Measurements from ENCODE around the gene NPBWR2.
A peak's percentile ranks its signal among the peaks of the same experiment; 100 is the strongest.
"Not testable (repeated sequence)": the region's sequence is repeated elsewhere in the genome, so short reads cannot be mapped to it uniquely, and the experiment has no call there.

Gene NPBWR2

DNA sequence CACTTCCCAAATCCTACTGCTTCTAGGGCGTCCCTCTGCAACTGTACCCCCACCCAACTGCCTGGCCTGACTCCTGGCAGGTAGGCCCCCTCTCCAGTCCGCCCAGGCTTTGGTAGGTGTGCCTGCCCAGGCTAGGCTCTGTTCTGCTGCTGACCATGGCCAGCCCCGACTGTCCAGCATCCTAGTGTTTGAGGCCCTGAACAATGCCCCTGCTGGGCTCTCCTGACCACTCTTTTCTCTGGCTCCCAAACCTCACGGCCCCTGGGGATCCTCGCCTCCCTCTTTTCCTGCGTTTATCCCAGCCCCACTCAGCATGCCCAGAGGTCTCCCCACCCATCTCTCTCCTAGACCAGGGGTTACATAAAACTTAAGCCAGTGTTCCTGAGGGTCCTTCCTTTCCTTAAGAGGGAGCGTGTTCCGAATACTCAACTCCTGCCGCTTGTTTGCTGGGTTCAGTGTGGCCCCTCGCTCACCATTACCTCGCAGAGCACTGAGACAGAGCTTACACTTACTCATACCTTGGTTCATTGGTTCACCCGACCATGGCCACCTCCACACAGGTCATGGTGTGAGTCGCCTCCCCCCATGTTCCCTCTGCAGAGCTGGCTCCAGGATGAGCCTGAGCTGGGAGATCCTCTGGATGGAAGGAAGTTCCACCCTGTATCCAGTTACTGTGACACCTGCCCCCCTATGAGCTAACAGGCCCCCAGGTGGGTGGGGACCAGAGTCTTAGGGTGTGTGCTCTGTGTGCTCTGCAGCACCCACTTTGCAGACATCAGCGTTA lies 35.8 kb upstream of the NPBWR2 start:
- DNase-seq: no peak

- DNase-seq: no peak
These were observed 35.2 kb upstream of the NPBWR2 start for GRCh38 chr20:64142590-64142989.

GRCh38 chr20:64140956-64141355 lies 33.6 kb upstream of the NPBWR2 start:
- no peak for DNase-seq

DNA sequence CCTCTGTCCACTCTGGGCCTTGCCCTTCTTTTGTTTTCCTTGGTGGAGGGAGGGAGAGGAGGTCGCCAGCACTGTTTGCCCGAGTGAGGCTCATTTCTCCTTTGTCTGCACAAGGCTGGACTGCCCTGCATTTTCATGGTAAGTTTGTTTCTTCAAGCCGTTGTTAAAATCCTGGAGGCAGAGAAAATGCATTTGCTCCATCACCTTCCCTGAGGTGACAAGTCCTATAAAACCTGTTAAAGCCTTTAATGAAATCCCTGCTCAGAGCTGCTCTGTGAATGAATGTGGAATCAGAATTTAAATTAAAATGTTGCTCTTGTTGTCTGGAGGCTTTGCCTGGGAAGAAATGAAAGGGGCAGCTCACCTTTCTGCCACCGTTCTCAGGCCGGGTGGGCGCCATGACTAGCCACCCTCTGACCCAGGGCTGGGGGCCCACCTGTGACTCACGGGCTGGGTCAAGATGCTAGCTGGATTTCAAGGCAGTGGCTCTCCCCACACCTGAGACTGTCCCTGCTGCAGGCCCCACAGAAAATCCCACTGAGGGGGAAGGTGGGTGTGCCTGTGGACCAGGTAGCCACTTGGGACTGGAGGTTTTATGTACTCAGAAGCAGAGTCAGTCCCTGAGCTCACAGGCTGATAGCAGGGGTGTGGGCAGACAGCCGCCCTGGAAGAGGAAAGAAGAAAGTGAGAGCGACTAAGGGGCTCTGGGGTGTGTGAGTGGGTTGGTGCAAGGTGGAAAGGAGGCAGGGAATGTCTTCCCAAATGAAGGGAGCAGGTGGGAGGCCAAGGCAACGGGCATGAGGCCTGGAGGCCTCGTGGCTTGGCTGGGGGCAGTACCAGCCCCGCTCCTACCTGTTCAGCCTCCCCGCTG lies 32.9 kb upstream of the NPBWR2 start:
- DNase-seq: no peak

GRCh38 chr20:64139199-64140060 lies 32.1 kb upstream of the NPBWR2 start:
- no peak for DNase-seq

DNA sequence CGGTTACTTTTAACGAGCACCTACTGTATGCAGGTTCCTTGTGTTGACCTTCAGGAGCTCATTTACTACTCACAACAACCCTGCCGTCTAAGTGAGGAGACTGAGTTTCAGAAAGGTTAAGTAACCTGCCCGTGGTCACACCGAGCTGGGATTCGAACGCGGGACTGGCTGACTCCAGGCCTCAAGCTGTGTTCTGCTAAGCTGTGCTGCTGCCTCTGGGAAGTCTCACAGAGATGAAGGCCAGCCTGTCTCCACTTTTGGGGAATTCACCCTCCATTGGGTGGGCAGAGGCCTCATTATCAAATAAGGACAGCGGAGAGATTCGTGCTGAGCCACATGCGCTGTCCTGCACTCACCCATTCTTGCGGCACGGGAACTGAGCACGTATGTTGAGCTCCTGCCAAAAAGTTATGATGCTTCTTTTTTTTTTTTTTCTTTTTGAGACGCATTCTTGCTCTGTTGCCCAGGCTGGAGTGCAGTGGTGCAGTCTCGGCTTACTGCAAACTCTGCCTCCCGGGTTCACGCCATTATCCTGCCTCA lies 31.0 kb upstream of the NPBWR2 start:
- DNase-seq: no peak

- no peak for DNase-seq
These were observed 30.2 kb upstream of the NPBWR2 start for GRCh38 chr20:64137598-64138031.

- DNase-seq: no peak
These were observed 28.8 kb upstream of the NPBWR2 start for GRCh38 chr20:64136004-64136710.

- not testable (repeated sequence) for DNase-seq
These were observed 27.4 kb upstream of the NPBWR2 start for GRCh38 chr20:64134744-64135143.

DNA sequence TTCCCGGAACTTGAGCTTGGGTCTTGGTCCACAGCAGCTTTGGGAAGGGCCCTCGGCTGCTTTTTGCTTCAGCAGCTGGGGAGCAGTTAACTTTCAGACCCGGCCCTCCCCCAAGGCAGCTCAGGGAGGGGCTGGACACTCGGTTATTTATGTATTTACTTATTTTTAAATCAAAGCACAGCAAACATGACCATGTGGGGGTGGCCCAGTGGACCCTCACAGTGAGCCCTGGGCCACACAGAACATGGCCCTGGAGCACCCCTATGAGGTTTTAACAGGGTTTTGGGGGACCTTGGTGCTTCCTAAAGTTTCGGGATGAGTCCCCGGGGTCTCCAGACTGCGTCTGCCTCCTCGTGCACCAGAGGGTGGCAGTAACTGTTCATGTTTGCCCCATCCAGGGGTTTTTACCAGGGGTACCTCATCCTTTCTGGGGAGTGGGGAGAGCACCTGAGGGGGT lies 26.6 kb upstream of the NPBWR2 start:
- no peak for DNase-seq

- DNase-seq: peak; percentile 14
These were observed 24.0 kb upstream of the NPBWR2 start for GRCh38 chr20:64131406-64131805.

GRCh38 chr20:64130876-64131275 lies 23.5 kb upstream of the NPBWR2 start:
- DNase-seq: no peak

GRCh38 chr20:64130271-64130670 lies 22.9 kb upstream of the NPBWR2 start:
- DNase-seq: no peak

- DNase-seq: no peak
These were observed 21.9 kb upstream of the NPBWR2 start for GRCh38 chr20:64129146-64129782.

DNA sequence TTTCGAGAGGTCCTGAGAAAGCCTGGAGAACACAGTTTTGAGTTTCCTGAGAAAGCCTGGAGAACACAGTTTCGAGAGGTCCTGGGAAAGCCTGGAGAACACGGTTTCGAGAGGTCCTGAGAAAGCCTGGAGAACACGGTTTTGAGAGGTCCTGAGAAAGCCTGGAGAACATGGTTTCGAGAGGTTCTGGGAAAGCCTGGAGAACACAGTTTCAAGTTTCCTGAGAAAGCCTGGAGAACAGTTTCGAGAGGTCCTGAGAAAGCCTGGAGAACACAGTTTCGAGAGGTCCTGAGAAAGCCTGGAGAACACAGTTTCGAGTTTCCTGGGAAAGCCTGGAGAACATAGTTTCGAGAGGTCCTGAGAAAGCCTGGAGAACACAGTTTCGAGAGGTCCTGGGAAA lies 16.2 kb upstream of the NPBWR2 start:
- DNase-seq: not testable (repeated sequence)

DNA sequence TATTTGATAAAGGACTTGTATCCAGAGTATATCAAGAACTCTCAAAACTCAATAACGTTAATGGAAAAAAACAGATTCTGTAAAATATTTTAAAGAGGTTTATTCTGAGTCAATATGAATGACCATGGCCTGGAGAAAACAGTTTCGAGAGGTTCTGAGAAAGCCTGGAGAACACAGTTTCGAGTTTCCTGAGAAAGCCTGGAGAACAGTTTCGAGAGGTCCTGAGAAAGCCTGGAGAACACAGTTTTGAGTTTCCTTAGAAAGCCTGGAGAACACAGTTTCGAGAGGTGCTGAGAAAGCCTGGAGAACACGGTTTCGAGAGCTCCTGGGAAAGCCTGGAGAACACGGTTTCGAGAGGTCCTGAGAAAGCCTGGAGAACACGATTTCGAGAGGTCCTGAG lies 15.6 kb upstream of the NPBWR2 start:
- DNase-seq: not testable (repeated sequence)

GRCh38 chr20:64121586-64121985 lies 14.2 kb upstream of the NPBWR2 start:
- DNase-seq: no peak

GRCh38 chr20:64119681-64120341 lies 12.4 kb upstream of the NPBWR2 start:
- DNase-seq: no peak

DNA sequence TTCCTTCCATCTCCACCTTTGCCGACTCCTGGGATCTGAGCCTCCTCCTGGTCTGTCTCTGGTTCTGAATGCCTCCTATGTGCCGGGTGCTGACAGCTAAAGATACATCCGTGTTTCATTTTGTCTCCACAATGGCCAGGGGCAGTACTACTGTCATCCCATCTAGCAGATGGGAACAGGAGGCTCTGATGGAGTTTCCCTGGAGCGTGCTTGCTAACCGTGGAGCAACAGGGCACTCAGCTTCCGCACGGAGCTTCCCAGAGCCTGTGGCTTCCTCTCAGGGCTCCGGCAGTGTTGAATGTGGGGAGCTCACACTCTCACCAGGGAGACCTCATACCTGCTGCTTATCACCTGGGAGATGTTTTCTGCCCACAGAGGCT lies 11.9 kb upstream of the NPBWR2 start:
- no peak for DNase-seq

GRCh38 chr20:64117432-64117777 lies 10.0 kb upstream of the NPBWR2 start:
- DNase-seq: not testable (repeated sequence)

Measured in suppressor macrophage treated with lipopolysaccharide for 4 hours (primary cell).